ENCODE data around the gene MUC5B. TPM values are rescaled to one million over a fixed set of nuclear protein-coding genes. Genes with fewer than 3 reads are reported as not detected.
A peak's percentile ranks its signal among the peaks of the same experiment; 100 is the strongest.

Gene MUC5B
- total RNA-seq, 2 donors from 2014 or later, result 0.18 to 17.3 TPM

- WGBS, result 57% methylated on average over 27 of the region's 27 CpGs
- intact Hi-C loops (cut with DNase I), result loop anchor here (5.0 kb wide), 1 partner anchor 383 kb away; no protein-coding TSS in a partner anchor
- H3K36me3 ChIP-seq, result no peaks in the 10 kb centered on the region
Measured at GRCh38 chr11:1199241-1199750, 23.6 kb upstream of the MUC5B start.

GRCh38 chr11:1199751-1200610, 22.9 kb upstream of the MUC5B start:
- intact Hi-C loops (cut with DNase I), result loop anchor here (5.0 kb wide), 1 partner anchor 382 kb away; no protein-coding TSS in a partner anchor
- H3K27me3 ChIP-seq (replicated peaks; ENCODE audit: insufficient read depth), result peaks cover 12% of the 10 kb centered on the region
- no peaks in the 10 kb centered on the region for H3K36me3 ChIP-seq
- DNase-seq (ENCODE audit: low spot score), result peak; percentile 39
- no peak overlapping the region for H3K4me3 ChIP-seq
- H3K9me3 ChIP-seq, result no peaks in the 10 kb centered on the region
- TF ChIP-seq POLR2A (IDR thresholded peaks at IDR 0.05) (no peak), CTCF (IDR thresholded peaks at IDR 0.05) (no peak), POLR2AphosphoS5 (IDR thresholded peaks at IDR 0.05) (no peak)
- 26% methylated on average over 37 of the region's 47 CpGs for WGBS
- H3K4me1 ChIP-seq (replicated peaks), result peaks cover 10% of the 10 kb centered on the region
- no peak overlapping the region for H3K27ac ChIP-seq

More at GRCh38 chr11:1199241-1199750, 23.6 kb upstream of the MUC5B start:
- Histone ChIP-seq H3K9me3 (no peaks in the 10 kb centered on the region), H3K27ac (no peak overlapping the region), H3K4me1 (replicated peaks) (peaks cover 10% of the 10 kb centered on the region), H3K27me3 (replicated peaks; ENCODE audit: insufficient read depth) (peaks cover 12% of the 10 kb centered on the region), H3K4me3 (no peak overlapping the region)
- no peak for TF ChIP-seq CTCF (IDR thresholded peaks at IDR 0.05)
- no peak for TF ChIP-seq POLR2A (IDR thresholded peaks at IDR 0.05)
- no peak for TF ChIP-seq POLR2AphosphoS5 (IDR thresholded peaks at IDR 0.05)
- DNase-seq (ENCODE audit: low spot score), result no peak

- no peak for TF ChIP-seq POLR2AphosphoS5 (IDR thresholded peaks at IDR 0.05)
- TF ChIP-seq CTCF (IDR thresholded peaks at IDR 0.05), result no peak
- H3K36me3 ChIP-seq, result no peaks in the 10 kb centered on the region
- WGBS, result 65% methylated on average over 16 of the region's 16 CpGs
- no peak overlapping the region for H3K4me3 ChIP-seq
- H3K27me3 ChIP-seq (replicated peaks; ENCODE audit: insufficient read depth), result peaks cover 12% of the 10 kb centered on the region
- DNase-seq (ENCODE audit: low spot score), result no peak
- H3K9me3 ChIP-seq, result no peaks in the 10 kb centered on the region
- intact Hi-C loops (cut with DNase I), result no loop called here
- H3K27ac ChIP-seq, result no peak overlapping the region
- peaks cover 10% of the 10 kb centered on the region for H3K4me1 ChIP-seq (replicated peaks)
Measured at GRCh38 chr11:1200611-1201191, 22.2 kb upstream of the MUC5B start.

- peaks cover 10% of the 10 kb centered on the region for H3K4me1 ChIP-seq (replicated peaks)
- no peak overlapping the region for H3K27ac ChIP-seq
- H3K4me3 ChIP-seq, result no peak overlapping the region
- WGBS, result 90% methylated on average over 4 of the region's 4 CpGs
- no peaks in the 10 kb centered on the region for H3K36me3 ChIP-seq
- no peaks in the 10 kb centered on the region for H3K9me3 ChIP-seq
- intact Hi-C loops (cut with DNase I), result loop anchor here (2.0 kb wide), 1 partner anchor 313 kb away; no protein-coding TSS in a partner anchor
- no peak for TF ChIP-seq POLR2A (IDR thresholded peaks at IDR 0.05)
- no peak for TF ChIP-seq CTCF (IDR thresholded peaks at IDR 0.05)
- TF ChIP-seq POLR2AphosphoS5 (IDR thresholded peaks at IDR 0.05), result no peak
- no peak for DNase-seq (ENCODE audit: low spot score)
- peaks cover 6% of the 10 kb centered on the region for H3K27me3 ChIP-seq (replicated peaks; ENCODE audit: insufficient read depth)
Measured at GRCh38 chr11:1201395-1202153, 21.3 kb upstream of the MUC5B start.

All from prostate gland (tissue), 2 donors.